HepG2 (cell line): ENCODE results near the gene HS6ST2. TPM values are rescaled to one million over a fixed set of nuclear protein-coding genes. Genes with fewer than 3 reads are reported as not detected.

Source experiments
- ATAC-seq: fragments of 200-7000 bp; cut with Tn5 transposase; 3 replicates; pipeline ENCODE4 v1.9.1; 2020; ENCODE audit warnings: mild to moderate bottlenecking, moderate library complexity
- BruUV-seq: library from RNA; stranded (reverse); fragments of 400-500 nt; replicated peaks from 2 replicates; lab custom pipeline; 2021; lab: Mats Ljungman, UMichigan
- CTCF ChIA-PET: fragments of 300-600 bp; formaldehyde crosslinking; extraction: SDS; loops from one replicate; lab custom pipeline; 2021; ENCODE audit warnings: low total read pairs, inconsistent platforms, low intra/inter-chr PET ratio; lab: Yijun Ruan, JAX
- POLR2A ChIA-PET: fragments of 350-600 bp; sonication (Branson Sonifier 250); formaldehyde crosslinking; loops from one replicate; lab custom pipeline; 2020; ENCODE audit warnings: antibody characterized with exemption, inconsistent platforms; lab: Yijun Ruan, JAX
- DNase-seq: peaks from one replicate; pipeline ENCODE4 v3.0.0-alpha.2; 2015; ENCODE audit warnings: low spot score
- FAIRE-seq: peaks from 3 replicates; lab custom pipeline; 2011; peaks lifted over from hg19 to GRCh38; lab: Jason Lieb, UNC
- H2AFZ ChIP-seq: one replicate; pipeline ENCODE4 v1.6.1; 2011; ENCODE audit warnings: low read length, inconsistent platforms
- H3K27ac ChIP-seq: fragments of 300-600 bp; 3 replicates; pipeline ENCODE4 v1.8.0; 2011; ENCODE audit warnings: mixed run types, mild to moderate bottlenecking, mixed read lengths, low read length, inconsistent platforms; ENCODE audit not compliant: insufficient read depth; ENCODE audit errors: extremely low read length
- H3K27me3 ChIP-seq, 2 experiments: fragments of 200-600 bp in 1 of 2; 2 replicates in 1 of 2; 3 replicates in 1 of 2; pipeline versions ENCODE4 v1.6.0 to v1.8.0; 2011; ENCODE audit warnings: low read length in 2 of 2, mild to moderate bottlenecking in 2 of 2, moderate library complexity in 2 of 2, inconsistent platforms in 1 of 2; ENCODE audit not compliant: insufficient read depth in 2 of 2, control insufficient read depth in 1 of 2
- H3K36me3 ChIP-seq, 2 experiments: fragments of 200-600 bp in 1 of 2; replicated peaks in 1 of 2; 2 replicates in 1 of 2; 3 replicates in 1 of 2; pipeline versions ENCODE4 v1.5.1 to v1.8.0; 2011; ENCODE audit warnings: low read length in 2 of 2, inconsistent platforms in 1 of 2; ENCODE audit not compliant: insufficient read depth in 2 of 2, control insufficient read depth in 1 of 2
- H3K4me1 ChIP-seq: 2 replicates; pipeline ENCODE4 v1.5.1; 2012; ENCODE audit warnings: low read length, inconsistent platforms; ENCODE audit not compliant: insufficient read depth
- H3K4me2 ChIP-seq: 2 replicates; pipeline ENCODE4 v1.6.0; 2011; ENCODE audit warnings: low read depth, low read length, inconsistent platforms
- H3K4me3 ChIP-seq, 3 experiments: fragments of 200-600 bp in 1 of 3; sonication (generic), shearing (Covaris generic) in 1 of 3; replicated peaks in 1 of 3; 2 replicates each; pipeline ENCODE4 v1.5.1; 2011 to 2016; ENCODE audit warnings: low read length in 3 of 3, inconsistent platforms in 2 of 3, low read depth in 2 of 3, mild to moderate bottlenecking in 2 of 3, control low read depth in 1 of 3, mixed read lengths in 1 of 3; ENCODE audit not compliant: insufficient read depth in 1 of 3
- H3K79me2 ChIP-seq: one replicate; pipeline ENCODE4 v1.6.1; 2011; ENCODE audit warnings: low read length, inconsistent platforms; ENCODE audit not compliant: insufficient read depth
- H3K9ac ChIP-seq: 2 replicates; pipeline ENCODE4 v1.6.0; 2011; ENCODE audit warnings: mild to moderate bottlenecking, low read depth, low read length, inconsistent platforms; ENCODE audit not compliant: insufficient read depth
- H3K9me3 ChIP-seq: 2 replicates; pipeline ENCODE4 v1.5.1; 2012; ENCODE audit warnings: mild to moderate bottlenecking, low read length
- H4K20me1 ChIP-seq: 2 replicates; pipeline ENCODE4 v1.6.0; 2011; ENCODE audit warnings: inconsistent platforms, mild to moderate bottlenecking, low read length, moderate library complexity; ENCODE audit not compliant: insufficient read depth
- HCFC1 ChIP-seq: fragments of 150-350 bp; IDR thresholded peaks from 2 replicates; pipeline ENCODE4 v1.6.1; 2014; ENCODE audit warnings: low read depth, low read length
- HNRNPH1 ChIP-seq: fragments of 200-400 bp; formaldehyde crosslinking; optimal IDR thresholded peaks from 2 replicates; pipeline ENCODE3; 2017; ENCODE audit warnings: mild to moderate bottlenecking, low read depth, low read length
- KAT8 ChIP-seq: IDR thresholded peaks from 2 replicates; pipeline ENCODE4 v1.6.1; 2016; ENCODE audit warnings: missing genetic modification reagents, missing compliant biosample characterization
- MIXL1 ChIP-seq: IDR thresholded peaks from 2 replicates; pipeline ENCODE4 v1.6.1; 2016
- NFYB ChIP-seq: sonication (generic); formaldehyde crosslinking; IDR thresholded peaks from 2 replicates; pipeline ENCODE4 v1.4.0; 2020; ENCODE audit warnings: missing genetic modification reagents
- PBX3 ChIP-seq: sonication (generic); formaldehyde crosslinking; IDR thresholded peaks from 2 replicates; pipeline ENCODE4 v1.8.1; 2023; ENCODE audit warnings: missing genetic modification reagents, inconsistent platforms, borderline replicate concordance
- SPEN ChIP-seq: sonication (generic); formaldehyde crosslinking; IDR thresholded peaks from 2 replicates; pipeline ENCODE4 v1.5.1; 2020; ENCODE audit warnings: low read depth, mild to moderate bottlenecking, missing genetic modification reagents
- ZNF337 ChIP-seq: sonication (generic); formaldehyde crosslinking; IDR thresholded peaks from 2 replicates; pipeline ENCODE4 v1.5.1; 2020; ENCODE audit warnings: missing genetic modification reagents, low read depth, mild to moderate bottlenecking, borderline replicate concordance
- ZNF770 ChIP-seq: sonication (generic); formaldehyde crosslinking; IDR thresholded peaks from 2 replicates; pipeline ENCODE4 v1.5.0; 2020; ENCODE audit warnings: mild to moderate bottlenecking, missing genetic modification reagents
- WGBS: methylation state at CpG from one replicate; pipeline ENCODE4 v1.1.6; 2017; ENCODE audit warnings: low lambda C conversion rate; 5-methylcytosine and 5-hydroxymethylcytosine counted together
- in situ Hi-C: cut with HindIII; loops from 2 replicates; pipeline ENCODE4 v1.10.0; 2017; ENCODE audit warnings: low pct_unique_long_range_greater_than_20kb; ENCODE audit not compliant: extremely low pct_ligation_motif_present
- intact Hi-C: fragments of 100-400 bp; cut with micrococcal nuclease; formaldehyde crosslinking; loops from one replicate; pipeline ENCODE4 v1.10.0; 2022; ENCODE audit not compliant: unreplicated experiment
- polyA plus RNA-seq, 8 experiments: library from polyadenylated mRNA; depleted of rRNA in 3 of 8; stranded (reverse) in 7 of 8; unstranded in 1 of 8; fragments of >200 nt; fragmentation: Illumina TruSeq in 4 of 8; extraction: Trizol in 4 of 8; gene quantifications; 2 replicates each; pipeline versions ENCODE4 v1.2.1 to v1.2.3, GENCODE V29; 2011 to 2016; ENCODE audit warnings: low read depth in 4 of 8, missing spikeins in 1 of 8, mixed read lengths in 1 of 8; ENCODE audit not compliant: insufficient read depth in 1 of 8
- total RNA-seq, 5 experiments: library from RNA; depleted of rRNA; stranded (reverse); fragments of >200 nt; fragmentation: Illumina TruSeq; extraction: Trizol; gene quantifications; 2 replicates each; pipeline ENCODE4 v1.2.3, GENCODE V29; 2016; ENCODE audit warnings: low read depth in 1 of 5
- TF ChIP-seq, protein P1 (sequence below): IDR thresholded peaks from 2 replicates; pipeline ENCODE4 v1.6.1; 2016; ENCODE audit warnings: missing biosample characterization, missing genetic modification reagents, low read depth
- TF ChIP-seq, protein P2 (sequence below): sonication (generic); formaldehyde crosslinking; IDR thresholded peaks from 2 replicates; pipeline ENCODE4 v1.4.0; 2020; ENCODE audit warnings: mild to moderate bottlenecking, missing genetic modification reagents

The HS6ST2 gene
- total and polyA plus RNA-seq, 2 of the 13 experiments (the other 11 are each of a cell fraction or from before 2014, with no cell fraction given) = 0.05 TPM; not detected in 1

DNA sequence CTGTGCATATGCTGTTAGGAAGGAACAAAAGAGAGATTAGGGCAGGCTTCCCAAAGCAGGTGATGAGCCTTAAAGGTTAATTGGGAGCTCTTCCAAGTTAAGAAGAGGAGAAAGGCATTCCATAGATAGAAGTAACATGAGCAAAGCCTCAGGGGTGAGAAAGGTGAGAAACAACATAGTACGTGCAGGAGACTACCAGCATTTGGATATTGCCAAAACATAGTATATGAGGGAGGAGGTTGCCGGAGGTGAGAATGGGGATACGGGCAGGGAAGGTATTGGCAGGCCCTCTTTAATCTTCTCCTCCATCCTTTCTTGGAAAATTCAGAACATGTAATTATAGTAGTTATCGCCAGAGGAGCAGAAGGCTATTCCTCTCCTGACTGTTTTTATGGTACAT, 373.5 kb downstream of the HS6ST2 start:
- no peak for FAIRE-seq
- Histone ChIP-seq H3K4me3 (no peak overlapping the region), H3K9ac (no peak overlapping the region), H3K36me3 (no peaks in the 10 kb centered on the region), H2AFZ (no peak overlapping the region), H3K27ac (no peak overlapping the region), H3K4me2 (no peak overlapping the region), H3K79me2 (no peaks in the 10 kb centered on the region), H3K9me3 (no peaks in the 10 kb centered on the region), H3K27me3 (no peaks in the 10 kb centered on the region), H3K4me1 (peaks cover 27% of the 10 kb centered on the region), H4K20me1 (no peaks in the 10 kb centered on the region)
- in situ Hi-C loops (no loop called here), intact Hi-C loops (no loop called here)
- WGBS = 93% methylated on average over 4 of the region's 4 CpGs
- POLR2A ChIA-PET = no interaction called here
- no peak for ATAC-seq
- BruUV-seq = no TSS peak
- TF ChIP-seq ZNF770 (CRISPR knock-in tag) (no peak), PBX3 (CRISPR knock-in tag) (no peak), ZNF337 (CRISPR knock-in tag) (no peak), MIXL1 (CRISPR knock-in tag) (no peak), HNRNPH1 (no peak), KAT8 (CRISPR knock-in tag) (no peak), SPEN (CRISPR knock-in tag) (no peak), NFYB (no peak), HCFC1 (no peak)
- TF ChIP-seq, protein P1, sequence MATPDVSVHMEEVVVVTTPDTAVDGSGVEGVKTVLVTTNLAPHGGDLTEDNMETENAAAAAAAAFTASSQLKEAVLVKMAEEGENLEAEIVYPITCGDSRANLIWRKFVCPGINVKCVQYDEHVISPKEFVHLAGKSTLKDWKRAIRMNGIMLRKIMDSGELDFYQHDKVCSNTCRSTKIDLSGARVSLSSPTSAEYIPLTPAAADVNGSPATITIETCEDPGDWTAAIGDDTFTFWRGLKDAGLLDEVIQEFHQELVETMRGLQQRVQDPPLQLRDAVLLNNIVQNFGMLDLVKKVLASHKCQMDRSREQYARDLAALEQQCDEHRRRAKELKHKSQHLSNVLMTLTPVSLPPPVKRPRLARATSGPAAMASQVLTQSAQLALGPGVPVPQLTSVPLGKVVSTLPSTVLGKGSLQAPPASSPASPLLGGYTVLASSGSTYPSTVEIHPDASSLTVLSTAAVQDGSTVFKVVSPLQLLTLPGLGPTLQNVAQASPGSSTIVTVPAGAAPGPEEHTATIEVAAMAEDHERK = no peak
- TF ChIP-seq, protein P2, sequence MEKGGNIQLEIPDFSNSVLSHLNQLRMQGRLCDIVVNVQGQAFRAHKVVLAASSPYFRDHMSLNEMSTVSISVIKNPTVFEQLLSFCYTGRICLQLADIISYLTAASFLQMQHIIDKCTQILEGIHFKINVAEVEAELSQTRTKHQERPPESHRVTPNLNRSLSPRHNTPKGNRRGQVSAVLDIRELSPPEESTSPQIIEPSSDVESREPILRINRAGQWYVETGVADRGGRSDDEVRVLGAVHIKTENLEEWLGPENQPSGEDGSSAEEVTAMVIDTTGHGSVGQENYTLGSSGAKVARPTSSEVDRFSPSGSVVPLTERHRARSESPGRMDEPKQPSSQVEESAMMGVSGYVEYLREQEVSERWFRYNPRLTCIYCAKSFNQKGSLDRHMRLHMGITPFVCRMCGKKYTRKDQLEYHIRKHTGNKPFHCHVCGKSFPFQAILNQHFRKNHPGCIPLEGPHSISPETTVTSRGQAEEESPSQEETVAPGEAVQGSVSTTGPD (CRISPR knock-in tag) = no peak
- DNase-seq = no peak
- CTCF ChIA-PET = no interaction called here
